ENCODE results near the gene AKAP7.
"Not testable (repeated sequence)": the region's sequence is repeated elsewhere in the genome, so short reads cannot be mapped to it uniquely, and the experiment has no call there.

The AKAP7 gene

DNA sequence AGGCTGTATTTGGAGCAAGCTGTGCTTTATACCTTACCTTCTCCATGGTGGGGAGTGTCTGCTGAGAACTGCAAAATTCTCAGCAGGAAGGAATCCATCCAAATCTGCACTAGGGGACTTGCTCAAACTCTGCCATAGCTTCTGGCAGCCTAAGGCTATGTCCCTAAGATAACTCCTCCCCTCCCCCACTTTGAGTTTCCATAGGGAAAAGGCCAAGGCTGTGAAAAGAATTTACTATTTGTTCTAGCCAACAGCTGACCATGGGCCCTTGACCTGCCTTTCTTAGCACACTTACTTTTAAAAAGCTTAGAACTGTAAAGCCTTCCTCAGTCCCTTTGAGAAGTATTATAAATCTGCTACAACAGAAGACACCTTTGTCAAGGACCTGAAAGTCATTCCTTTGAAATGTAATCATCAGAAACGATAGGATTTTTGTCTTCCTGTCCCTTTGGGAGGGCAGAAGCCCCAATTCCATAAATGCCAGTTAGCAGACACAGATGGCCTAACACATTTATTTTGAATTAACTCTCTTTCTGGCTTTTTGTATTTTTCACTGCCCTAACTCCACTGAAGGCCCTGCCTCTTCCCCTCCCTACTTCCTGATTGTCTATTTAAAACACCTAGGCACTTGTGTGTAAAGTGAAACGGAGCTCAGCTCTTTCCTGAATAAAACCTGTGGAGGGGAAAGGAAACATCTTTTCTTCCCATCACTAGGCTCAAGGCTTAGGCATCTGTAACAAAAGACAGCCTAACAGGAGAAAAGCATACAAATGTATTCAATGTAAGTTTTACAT is 157.1 kb downstream of the AKAP7 start:
- Histone ChIP-seq H3K4me3 (ENCODE audit: low read length) (no peak overlapping the region), H3K9ac (ENCODE audit: low read length) (no peak overlapping the region)

DNA sequence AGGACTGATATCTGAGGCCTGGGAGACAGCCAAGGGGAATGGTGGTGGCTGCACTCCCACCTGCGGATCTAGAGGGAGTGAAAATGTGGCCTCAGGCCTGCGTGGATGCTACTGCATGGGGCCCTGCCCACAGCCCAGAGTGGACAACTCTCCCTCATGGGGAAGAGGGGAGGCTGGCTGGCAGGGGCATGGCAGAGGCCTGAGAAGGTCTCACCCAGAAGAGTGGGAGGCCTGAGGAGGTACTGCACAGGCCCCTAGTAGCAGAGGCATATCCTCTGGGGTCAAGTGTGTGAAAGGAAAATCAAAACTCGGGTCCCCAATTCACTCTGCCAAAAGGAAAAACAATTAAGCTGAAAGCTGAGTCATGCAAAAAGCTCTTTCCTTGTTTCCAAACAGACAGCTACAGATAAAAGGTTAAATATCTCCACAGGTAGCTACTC is 158.2 kb downstream of the AKAP7 start:
- Histone ChIP-seq H3K4me1 (ENCODE audit: control insufficient read depth, insufficient read depth, low read length) (no peaks in the 10 kb centered on the region), H3K36me3 (ENCODE audit: control insufficient read depth, insufficient read depth, low read length) (no peaks in the 10 kb centered on the region), H3K27me3 (ENCODE audit: control insufficient read depth, insufficient read depth, low read length) (no peaks in the 10 kb centered on the region), H3K27ac (ENCODE audit: low read depth, low read length) (no peak overlapping the region), H3K4me3 (ENCODE audit: low read length) (no peak overlapping the region), H3K9ac (ENCODE audit: low read length) (no peak overlapping the region)

More for the DNA sequence above, 157.1 kb downstream of the AKAP7 start:
- no peak overlapping the region for H3K27ac ChIP-seq (ENCODE audit: low read depth, low read length)
- no peaks in the 10 kb centered on the region for H3K36me3 ChIP-seq (ENCODE audit: control insufficient read depth, insufficient read depth, low read length)
- no peaks in the 10 kb centered on the region for H3K4me1 ChIP-seq (ENCODE audit: control insufficient read depth, insufficient read depth, low read length)
- no peaks in the 10 kb centered on the region for H3K27me3 ChIP-seq (ENCODE audit: control insufficient read depth, insufficient read depth, low read length)

DNA sequence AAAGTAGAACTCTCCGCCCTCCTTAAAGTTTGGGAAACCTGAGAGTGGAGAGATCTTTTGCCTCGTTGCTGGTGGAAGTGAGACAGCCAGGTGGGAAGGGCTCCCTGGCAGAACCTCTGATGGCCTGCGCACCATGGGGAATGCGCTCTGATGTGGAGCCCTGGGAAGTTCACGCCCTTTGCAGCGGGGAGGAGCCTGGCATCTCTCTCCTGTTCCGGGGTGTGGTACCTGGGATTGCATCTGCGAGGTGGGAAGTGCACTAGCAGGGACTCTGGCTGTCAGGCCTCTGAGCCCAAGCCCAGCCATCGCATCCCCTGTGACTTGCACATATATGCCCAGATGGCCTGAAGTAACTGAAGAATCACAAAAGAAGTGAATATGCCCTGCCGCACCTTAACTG is 159.8 kb downstream of the AKAP7 start:
- no peak overlapping the region for H3K9ac ChIP-seq (ENCODE audit: low read length)
- H3K36me3 ChIP-seq (ENCODE audit: control insufficient read depth, insufficient read depth, low read length): no peaks in the 10 kb centered on the region
- no peak overlapping the region for H3K27ac ChIP-seq (ENCODE audit: low read depth, low read length)
- no peak overlapping the region for H3K4me3 ChIP-seq (ENCODE audit: low read length)
- no peaks in the 10 kb centered on the region for H3K27me3 ChIP-seq (ENCODE audit: control insufficient read depth, insufficient read depth, low read length)
- no peaks in the 10 kb centered on the region for H3K4me1 ChIP-seq (ENCODE audit: control insufficient read depth, insufficient read depth, low read length)

DNA sequence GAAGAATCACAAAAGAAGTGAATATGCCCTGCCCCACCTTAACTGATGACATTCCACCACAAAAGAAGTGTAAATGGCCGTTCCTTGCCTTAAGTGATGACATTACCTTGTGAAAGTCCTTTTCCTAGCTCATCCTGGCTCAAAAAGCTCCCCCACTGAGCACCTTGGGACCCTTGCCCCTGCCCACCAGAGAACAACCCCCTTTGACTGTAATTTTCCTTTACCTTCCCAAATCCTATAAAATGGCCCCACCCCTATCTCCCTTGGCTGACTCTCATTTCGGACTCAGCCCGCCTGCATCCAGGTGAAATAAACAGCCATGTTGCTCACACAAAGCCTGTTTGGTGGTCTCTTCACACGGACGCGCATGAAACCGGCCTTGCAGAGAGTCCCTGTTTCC is 165.6 kb downstream of the AKAP7 start:
- H3K4me3 ChIP-seq (ENCODE audit: low read length); H3K27ac ChIP-seq (ENCODE audit: low read depth, low read length); H3K4me1 ChIP-seq (ENCODE audit: control insufficient read depth, insufficient read depth, low read length); H3K36me3 ChIP-seq (ENCODE audit: control insufficient read depth, insufficient read depth, low read length); H3K9ac ChIP-seq (ENCODE audit: low read length); H3K27me3 ChIP-seq (ENCODE audit: control insufficient read depth, insufficient read depth, low read length): not testable (repeated sequence)

DNA sequence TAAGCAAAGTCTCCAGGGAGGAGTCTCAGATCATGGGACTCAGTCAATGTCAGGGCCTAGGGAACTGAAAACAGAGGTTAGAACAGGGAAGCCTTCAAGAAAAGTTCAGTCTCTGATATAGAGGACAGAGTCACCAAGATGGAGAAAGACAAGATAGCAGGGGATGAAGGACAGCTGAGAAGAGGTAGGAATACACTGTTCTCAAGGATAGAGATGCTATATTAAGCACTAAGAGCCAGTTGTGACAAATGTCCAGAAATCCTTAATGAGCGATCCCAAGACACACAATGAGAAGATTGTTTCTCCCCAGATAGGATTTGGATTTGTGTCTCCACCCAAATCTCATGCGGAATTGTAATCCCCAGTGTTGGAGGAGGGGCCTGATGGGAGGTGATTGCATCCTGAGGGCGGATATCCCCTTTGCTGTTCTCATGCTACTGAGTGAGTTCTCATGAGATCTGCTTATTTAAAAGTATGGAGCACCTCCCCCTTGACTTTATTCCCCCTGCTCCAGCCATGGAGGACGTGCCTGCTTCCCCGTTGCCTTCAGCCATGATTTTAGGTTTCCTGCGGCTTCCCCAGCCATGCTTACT is 168.2 kb downstream of the AKAP7 start:
- Histone ChIP-seq H3K9ac (ENCODE audit: low read length) (no peak overlapping the region), H3K27ac (ENCODE audit: low read depth, low read length) (no peak overlapping the region), H3K27me3 (ENCODE audit: control insufficient read depth, insufficient read depth, low read length) (no peaks in the 10 kb centered on the region), H3K4me1 (ENCODE audit: control insufficient read depth, insufficient read depth, low read length) (no peaks in the 10 kb centered on the region), H3K36me3 (ENCODE audit: control insufficient read depth, insufficient read depth, low read length) (no peaks in the 10 kb centered on the region), H3K4me3 (ENCODE audit: low read length) (no peak overlapping the region)

DNA sequence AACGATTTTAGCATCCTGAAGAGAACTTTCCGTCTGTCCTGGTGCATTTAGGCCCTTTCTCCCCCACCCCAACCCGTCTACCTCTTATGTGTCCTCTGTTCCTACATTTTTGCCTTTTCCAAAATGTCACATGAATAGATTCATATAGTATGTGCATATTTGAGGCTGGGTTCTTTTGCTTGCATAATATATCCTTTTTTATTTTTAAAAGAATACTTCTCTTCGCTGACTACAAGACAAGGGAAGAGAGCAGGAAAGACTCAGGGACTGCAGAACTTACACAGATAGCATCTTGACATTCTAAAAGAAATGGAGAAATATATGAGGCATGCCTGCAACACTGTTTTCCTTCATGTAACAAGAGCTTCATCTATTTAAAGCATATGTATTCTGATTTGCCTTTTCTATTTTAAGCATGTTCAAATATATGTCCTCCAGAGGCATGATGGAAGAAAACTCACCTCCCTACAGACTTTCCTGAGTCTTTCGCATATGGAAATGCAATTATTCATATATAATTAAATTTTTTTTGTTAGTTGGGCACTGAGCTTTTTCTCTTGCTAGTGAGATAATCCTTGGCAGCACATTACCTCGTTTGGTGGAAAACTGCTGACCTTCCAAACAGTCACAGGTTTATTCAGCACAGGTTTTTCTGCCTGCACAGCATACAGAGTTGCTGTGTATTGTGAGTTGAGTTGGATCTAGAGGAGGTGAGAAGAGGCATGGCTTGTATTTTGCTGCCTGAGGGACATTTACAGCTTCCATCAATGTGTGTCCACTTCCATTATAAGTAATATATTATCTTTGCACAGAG is 170.0 kb downstream of the AKAP7 start:
- Histone ChIP-seq H3K4me1 (ENCODE audit: control insufficient read depth, insufficient read depth, low read length) (no peaks in the 10 kb centered on the region), H3K27ac (ENCODE audit: low read depth, low read length) (no peak overlapping the region), H3K9ac (ENCODE audit: low read length) (no peak overlapping the region)

DNA sequence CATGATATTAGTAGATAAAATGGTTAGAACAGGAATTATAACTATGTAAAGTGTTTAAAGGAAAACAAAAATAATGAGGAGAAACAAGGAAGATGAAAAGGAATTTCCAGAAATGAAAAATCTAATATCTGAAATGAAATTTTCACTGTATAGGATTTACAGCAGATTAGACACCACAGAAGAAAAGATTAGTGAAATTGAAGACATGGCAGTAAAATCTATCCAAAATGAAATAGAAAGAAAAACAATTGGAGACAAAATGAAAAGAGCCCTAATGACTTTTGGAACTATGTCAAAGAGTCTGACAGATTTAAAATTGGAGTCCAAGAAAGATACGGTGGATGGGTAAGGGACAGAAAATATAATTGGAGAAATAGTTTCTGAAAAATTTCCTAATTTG is 174.2 kb downstream of the AKAP7 start:
- Histone ChIP-seq H3K27ac (ENCODE audit: low read depth, low read length) (no peak overlapping the region), H3K4me1 (ENCODE audit: control insufficient read depth, insufficient read depth, low read length) (no peaks in the 10 kb centered on the region), H3K36me3 (ENCODE audit: control insufficient read depth, insufficient read depth, low read length) (no peaks in the 10 kb centered on the region), H3K27me3 (ENCODE audit: control insufficient read depth, insufficient read depth, low read length) (no peaks in the 10 kb centered on the region), H3K4me3 (ENCODE audit: low read length) (no peak overlapping the region), H3K9ac (ENCODE audit: low read length) (no peak overlapping the region)

More for the DNA sequence above, 170.0 kb downstream of the AKAP7 start:
- no peak overlapping the region for H3K4me3 ChIP-seq (ENCODE audit: low read length)
- no peaks in the 10 kb centered on the region for H3K36me3 ChIP-seq (ENCODE audit: control insufficient read depth, insufficient read depth, low read length)
- no peaks in the 10 kb centered on the region for H3K27me3 ChIP-seq (ENCODE audit: control insufficient read depth, insufficient read depth, low read length)

DNA sequence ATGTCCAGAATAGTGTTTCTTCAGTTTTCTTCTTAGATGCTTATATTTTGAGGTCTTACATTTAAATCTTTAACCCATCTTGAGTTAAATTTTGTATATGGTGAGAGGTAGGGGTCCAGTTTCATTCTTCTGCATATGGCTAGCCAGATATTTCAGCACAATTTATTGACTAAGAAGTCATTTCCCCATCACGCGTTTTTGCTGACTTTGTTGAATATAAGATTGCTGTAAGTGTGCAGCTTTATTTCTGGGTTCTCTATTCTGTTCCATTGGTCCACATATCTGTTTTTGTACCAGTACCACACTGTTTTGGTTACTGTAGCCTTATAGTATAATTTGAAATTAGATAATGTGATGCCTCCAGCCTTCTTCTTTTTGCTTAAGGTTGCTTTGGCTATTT is 179.6 kb downstream of the AKAP7 start:
- no peak overlapping the region for H3K9ac ChIP-seq (ENCODE audit: low read length)
- H3K4me3 ChIP-seq (ENCODE audit: low read length): no peak overlapping the region
- H3K27ac ChIP-seq (ENCODE audit: low read depth, low read length): no peak overlapping the region
- H3K36me3 ChIP-seq (ENCODE audit: control insufficient read depth, insufficient read depth, low read length): no peaks in the 10 kb centered on the region
- no peaks in the 10 kb centered on the region for H3K4me1 ChIP-seq (ENCODE audit: control insufficient read depth, insufficient read depth, low read length)
- H3K27me3 ChIP-seq (ENCODE audit: control insufficient read depth, insufficient read depth, low read length): no peaks in the 10 kb centered on the region

DNA sequence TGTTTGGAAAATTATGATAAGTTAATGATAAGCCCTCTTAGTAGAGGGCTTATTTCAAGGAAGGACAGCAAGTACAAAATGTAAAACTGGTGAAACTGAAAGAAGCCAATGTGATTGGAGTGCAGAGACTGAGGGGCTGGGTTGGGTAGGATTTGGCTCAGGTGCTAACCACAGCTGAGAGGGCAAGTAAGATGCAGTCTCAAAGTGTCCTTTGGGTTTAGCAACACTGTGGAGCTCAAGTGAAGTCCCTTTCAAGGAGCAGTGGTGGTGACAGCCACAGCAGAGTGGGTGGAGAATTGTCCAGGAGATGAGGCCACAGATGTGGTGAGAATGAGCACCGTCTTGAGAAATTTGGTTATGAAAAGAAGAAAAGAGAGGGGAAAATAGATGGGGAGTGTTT is 181.4 kb downstream of the AKAP7 start:
- H3K27me3 ChIP-seq (ENCODE audit: control insufficient read depth, insufficient read depth, low read length): no peaks in the 10 kb centered on the region
- no peaks in the 10 kb centered on the region for H3K4me1 ChIP-seq (ENCODE audit: control insufficient read depth, insufficient read depth, low read length)
- H3K9ac ChIP-seq (ENCODE audit: low read length): no peak overlapping the region
- H3K27ac ChIP-seq (ENCODE audit: low read depth, low read length): no peak overlapping the region
- H3K36me3 ChIP-seq (ENCODE audit: control insufficient read depth, insufficient read depth, low read length): no peaks in the 10 kb centered on the region
- no peak overlapping the region for H3K4me3 ChIP-seq (ENCODE audit: low read length)

DNA sequence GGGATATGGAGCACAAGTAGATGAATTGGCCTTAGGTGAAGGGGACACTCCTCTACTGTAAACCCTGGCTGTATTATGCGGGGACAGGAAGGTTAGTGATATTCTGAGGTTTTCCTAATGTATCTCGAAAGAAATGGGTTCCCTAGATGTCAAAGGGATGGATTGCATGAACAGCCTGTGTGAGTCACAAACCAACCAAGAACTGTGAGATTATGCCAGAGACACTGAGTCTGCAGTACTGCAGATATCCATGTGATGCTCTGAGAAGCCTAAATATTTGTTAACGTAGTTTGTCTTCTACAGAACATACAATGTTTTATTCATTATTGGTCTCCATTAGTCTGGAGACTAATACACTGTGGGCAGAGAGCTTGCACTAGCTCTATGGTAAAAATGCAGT is 182.2 kb downstream of the AKAP7 start:
- no peaks in the 10 kb centered on the region for H3K4me1 ChIP-seq (ENCODE audit: control insufficient read depth, insufficient read depth, low read length)
- H3K27ac ChIP-seq (ENCODE audit: low read depth, low read length): no peak overlapping the region
- no peaks in the 10 kb centered on the region for H3K27me3 ChIP-seq (ENCODE audit: control insufficient read depth, insufficient read depth, low read length)
- H3K9ac ChIP-seq (ENCODE audit: low read length): no peak overlapping the region
- no peaks in the 10 kb centered on the region for H3K36me3 ChIP-seq (ENCODE audit: control insufficient read depth, insufficient read depth, low read length)
- H3K4me3 ChIP-seq (ENCODE audit: low read length): no peak overlapping the region

DNA sequence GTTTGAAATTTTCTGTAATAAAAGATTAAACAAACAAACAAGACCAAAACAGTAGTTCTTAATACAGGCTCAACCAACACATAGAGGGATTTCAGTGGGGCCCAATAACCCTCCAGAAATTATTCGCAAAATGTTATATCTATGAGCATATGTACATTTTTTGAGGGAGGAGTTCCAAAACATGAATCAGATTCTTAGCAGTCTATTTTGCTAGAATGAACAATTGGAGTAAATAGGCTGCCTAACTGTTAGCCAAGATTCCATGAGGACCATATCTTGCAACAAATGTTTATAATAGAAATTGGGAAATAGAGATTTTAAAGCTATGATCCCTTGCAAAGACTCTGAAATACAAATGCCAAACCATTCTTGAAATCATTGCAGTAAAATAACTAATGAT is 186.3 kb downstream of the AKAP7 start:
- Histone ChIP-seq H3K36me3 (ENCODE audit: control insufficient read depth, insufficient read depth, low read length) (no peaks in the 10 kb centered on the region), H3K4me3 (ENCODE audit: low read length) (no peak overlapping the region), H3K9ac (ENCODE audit: low read length) (no peak overlapping the region), H3K27ac (ENCODE audit: low read depth, low read length) (no peak overlapping the region), H3K4me1 (ENCODE audit: control insufficient read depth, insufficient read depth, low read length) (no peaks in the 10 kb centered on the region), H3K27me3 (ENCODE audit: control insufficient read depth, insufficient read depth, low read length) (no peaks in the 10 kb centered on the region)

DNA sequence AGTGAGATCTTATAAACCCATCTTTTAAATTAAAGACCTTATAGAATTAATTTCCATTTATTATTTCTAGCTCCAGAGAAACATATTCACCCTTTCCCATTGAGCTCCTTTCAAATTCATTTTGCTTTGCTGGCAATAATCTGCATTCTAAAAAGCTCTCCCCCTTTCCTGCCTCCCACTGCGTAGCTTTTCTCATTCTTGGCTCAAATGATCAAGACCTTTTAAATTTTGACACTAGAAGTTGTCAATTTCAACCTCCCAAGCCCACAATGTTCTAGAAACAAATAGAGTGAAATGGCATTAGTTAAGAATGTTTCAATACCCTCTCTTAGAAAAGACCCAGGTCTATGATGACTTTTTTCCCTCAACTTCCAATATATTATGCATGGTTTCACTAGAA is 186.9 kb downstream of the AKAP7 start:
- Histone ChIP-seq H3K36me3 (ENCODE audit: control insufficient read depth, insufficient read depth, low read length) (no peaks in the 10 kb centered on the region), H3K27me3 (ENCODE audit: control insufficient read depth, insufficient read depth, low read length) (no peaks in the 10 kb centered on the region), H3K27ac (ENCODE audit: low read depth, low read length) (no peak overlapping the region), H3K9ac (ENCODE audit: low read length) (no peak overlapping the region), H3K4me1 (ENCODE audit: control insufficient read depth, insufficient read depth, low read length) (no peaks in the 10 kb centered on the region), H3K4me3 (ENCODE audit: low read length) (no peak overlapping the region)
